TTC549 (cell line): ENCODE results near the gene BACH2.
"Not testable (repeated sequence)": the region's sequence is repeated elsewhere in the genome, so short reads cannot be mapped to it uniquely, and the experiment has no call there.

Source experiments
- FAIRE-seq: peaks from 2 replicates; lab custom pipeline; 2012; peaks lifted over from hg19 to GRCh38; lab: Jason Lieb, UNC

Gene BACH2

DNA sequence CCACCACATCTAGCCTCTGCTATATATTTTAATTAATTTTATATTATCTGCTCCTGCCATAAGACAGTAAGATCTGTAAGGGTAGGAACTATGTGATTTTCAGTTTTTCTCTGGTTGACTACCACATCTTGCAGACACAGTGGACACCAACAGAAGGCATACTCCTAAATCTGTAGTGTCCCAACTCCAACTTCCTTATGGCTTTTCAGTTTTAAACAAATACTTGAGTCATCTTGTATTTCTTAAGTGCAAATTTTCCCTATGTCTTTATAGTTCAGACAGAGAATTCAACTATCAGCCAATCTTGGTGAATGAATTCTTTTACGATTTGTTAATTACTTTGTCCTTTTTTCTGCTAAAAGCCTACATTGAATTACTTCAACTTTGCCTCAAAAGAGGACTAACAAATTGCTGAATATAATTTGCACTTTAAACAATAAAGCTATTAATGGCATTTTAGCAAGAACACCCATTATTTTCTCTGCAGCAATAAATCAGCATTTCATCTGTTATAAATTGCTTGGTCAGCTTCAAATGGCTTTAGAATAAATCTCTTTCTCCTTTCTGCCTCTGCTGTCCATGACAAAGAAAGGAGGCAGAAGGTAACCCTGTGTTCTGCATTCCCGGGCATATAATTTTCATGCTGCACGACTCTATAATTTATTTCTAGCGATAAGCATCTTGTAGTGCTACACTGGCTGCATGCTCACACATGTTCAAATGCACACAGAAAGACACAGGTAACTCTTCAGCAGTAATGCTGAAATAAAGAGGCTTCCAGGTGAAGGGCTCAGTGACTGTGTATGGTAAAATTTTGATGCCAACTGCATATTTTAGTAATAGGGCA, 144.8 kb downstream of the BACH2 start:
- FAIRE-seq = no peak

DNA sequence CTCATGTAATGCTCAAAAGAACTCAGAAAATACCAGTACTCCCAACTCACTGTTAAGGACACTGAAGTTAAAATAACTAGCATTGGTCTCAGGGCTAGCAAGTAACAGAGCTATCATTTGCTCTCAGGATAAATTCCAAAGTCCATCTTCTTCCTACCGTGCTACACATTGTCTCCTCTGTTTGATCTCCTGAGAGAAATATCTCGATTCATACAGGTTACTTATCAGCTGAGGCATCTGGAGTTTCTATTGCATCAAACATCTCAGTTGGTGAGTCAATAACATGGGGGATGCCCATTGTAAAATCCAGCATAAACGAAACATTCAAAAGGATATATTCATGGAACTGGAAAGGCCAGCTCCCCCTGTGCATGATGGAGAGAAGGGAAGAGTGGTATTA, 147.4 kb downstream of the BACH2 start:
- FAIRE-seq = no peak

DNA sequence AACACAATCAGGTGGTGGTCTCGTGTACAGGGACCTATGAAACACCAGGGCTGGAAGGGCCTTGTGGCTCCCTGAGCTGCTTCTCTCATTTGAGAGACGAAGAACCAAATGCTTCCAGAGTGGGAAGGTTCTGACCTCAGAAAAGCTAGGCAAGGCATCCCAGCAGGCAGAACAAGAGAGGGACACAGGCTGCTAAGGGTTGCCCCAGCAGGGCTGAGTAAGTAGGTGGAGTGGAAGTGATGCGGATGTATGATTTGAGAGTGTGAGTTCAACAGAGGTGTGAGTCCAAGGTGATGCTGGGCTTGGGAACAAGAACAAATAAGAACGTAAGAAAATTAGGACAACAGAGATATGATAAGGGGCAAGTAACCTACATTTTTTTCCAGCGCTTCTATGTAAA, 147.8 kb downstream of the BACH2 start:
- FAIRE-seq = no peak

DNA sequence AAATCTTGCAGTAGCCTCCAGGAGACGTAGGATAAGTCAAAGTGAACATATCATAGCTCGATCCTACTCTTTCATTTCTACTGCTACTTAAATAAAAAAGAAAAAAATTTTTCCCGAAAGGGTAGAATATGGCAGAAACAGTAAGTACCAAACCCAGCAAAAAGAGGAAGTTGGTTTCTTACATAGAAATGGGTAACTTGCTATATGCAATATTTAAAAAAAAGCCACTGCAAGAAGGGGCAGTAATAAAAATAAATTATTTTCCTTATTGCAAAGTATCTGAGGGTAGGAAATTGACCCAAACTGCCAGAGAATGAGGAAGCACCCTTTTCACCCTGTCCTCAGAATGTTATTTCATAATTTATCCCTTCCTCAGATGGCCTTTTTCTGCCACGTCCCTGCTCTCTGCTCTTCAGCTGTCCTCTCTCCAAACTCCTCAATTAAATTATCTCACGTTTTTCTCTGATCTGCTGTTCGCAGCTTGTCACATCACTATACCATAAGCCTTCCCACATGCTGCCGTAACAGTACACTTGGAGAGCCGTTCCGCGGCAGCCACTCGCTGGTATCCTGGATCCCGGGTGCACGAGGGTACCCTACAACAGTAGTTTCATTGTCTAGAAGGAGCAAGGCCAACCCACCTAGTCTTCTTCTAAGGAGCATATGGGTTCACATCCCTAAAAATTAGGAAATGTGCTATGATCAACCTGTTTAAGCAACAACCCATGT, 149.6 kb downstream of the BACH2 start:
- FAIRE-seq = no peak

DNA sequence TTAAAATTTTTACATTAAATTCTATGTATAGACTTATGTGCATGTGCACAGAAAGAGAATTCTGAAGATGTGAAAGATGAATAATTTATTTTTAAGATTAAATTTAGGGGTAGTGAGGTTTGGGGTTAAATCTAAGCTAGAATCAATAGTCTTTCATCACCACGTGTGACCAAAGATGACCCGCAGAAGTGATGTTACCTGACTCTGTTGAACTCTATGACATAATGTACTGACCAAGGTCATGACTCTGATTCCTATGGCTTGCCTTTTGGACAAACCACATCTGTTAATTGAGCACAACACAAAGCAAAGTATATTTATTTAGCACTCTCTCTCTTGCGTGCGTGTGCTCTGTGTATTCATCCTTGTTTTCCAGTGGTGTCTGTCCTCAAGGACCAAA, 150.6 kb downstream of the BACH2 start:
- no peak for FAIRE-seq

DNA sequence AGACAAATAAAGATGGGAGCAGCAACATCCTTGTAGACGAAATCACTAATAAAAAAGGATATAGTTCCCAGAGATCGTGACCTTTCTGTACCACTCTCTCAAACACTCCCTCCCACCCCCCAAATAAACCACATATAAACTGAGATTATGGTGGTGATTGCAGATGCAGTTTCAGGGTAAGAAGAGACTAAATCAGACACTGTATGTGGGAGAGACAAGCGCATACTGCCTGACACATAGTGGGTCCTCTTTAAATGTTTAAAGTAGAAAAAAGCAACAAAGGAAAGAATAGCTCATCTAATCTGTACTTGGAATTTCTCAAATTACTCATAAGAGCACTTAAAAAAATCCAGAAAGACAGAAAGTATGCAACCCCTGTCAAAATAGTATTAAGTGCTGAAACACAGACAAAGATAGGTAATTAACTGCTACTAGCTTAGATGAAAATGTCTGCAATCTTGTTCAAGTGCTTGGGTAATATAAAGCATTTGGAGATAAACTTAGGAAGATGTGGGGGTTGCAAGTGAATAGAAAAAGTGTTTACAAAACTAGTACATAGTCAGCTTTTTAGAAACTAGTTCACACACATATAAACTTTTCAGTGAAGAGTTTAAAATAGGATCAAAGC, 151.6 kb downstream of the BACH2 start:
- FAIRE-seq = no peak

DNA sequence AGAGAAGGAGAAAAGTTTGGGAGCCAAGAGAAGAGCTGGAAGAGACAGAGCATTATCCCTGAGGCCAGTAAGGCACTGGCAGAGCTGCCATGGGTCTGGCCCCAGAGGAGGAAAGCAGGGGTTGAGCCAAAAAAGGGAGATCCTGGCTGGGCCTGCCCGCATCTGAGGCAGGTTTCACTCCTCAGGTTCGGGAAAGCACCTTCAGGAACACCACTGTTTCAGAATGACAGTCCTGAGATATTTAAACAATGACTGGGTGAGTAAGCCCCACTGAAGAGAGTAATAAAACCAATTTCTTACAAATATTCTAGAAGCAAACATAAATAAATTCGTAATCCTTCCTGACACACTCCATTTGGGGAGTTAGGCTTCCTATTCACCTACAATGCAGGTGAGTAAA, 152.2 kb downstream of the BACH2 start:
- FAIRE-seq = no peak

DNA sequence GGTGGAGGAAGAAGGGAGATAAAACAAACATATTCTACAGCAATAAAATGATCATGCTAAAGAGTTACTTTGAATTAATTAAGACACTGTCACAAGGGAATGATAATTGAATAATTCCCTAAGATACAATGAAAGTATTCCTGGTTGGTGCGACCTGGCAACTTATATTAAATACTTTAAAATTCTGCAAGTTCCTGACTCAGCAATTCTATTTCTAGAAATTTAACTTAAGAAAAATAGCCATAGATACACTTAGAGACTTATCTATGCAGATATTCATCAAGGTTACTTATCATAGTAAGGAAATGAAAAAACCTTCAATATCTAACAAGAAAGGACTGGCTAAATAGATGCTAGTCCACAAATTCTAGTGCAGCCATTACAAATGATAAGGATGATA, 156.0 kb downstream of the BACH2 start:
- FAIRE-seq = no peak

DNA sequence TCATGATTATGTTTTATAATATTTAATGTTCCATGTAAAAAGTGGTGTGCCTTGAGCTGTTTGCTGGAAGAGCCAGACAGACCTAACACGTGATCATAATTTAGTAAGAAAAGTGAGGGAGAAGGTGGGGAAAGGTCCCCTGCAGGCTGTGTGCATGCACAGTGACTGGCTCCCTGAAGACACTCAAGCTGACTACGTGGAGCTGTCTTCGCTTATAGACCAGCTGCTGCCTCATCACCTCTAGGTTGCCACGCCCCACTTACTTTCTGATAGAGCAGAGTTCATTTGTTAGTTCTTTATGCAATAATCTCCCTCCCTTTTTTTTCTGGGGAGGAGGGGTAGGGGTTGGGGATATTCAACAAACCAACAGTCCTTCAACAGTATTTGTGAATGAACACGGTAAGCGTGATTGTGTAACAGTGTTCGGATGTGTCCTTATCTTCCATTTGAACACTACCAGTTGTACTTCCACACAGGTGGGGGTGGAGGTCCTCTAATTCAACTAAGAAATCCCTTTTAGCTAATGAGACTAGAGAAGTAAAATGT, 157.3 kb downstream of the BACH2 start:
- FAIRE-seq = no peak

DNA sequence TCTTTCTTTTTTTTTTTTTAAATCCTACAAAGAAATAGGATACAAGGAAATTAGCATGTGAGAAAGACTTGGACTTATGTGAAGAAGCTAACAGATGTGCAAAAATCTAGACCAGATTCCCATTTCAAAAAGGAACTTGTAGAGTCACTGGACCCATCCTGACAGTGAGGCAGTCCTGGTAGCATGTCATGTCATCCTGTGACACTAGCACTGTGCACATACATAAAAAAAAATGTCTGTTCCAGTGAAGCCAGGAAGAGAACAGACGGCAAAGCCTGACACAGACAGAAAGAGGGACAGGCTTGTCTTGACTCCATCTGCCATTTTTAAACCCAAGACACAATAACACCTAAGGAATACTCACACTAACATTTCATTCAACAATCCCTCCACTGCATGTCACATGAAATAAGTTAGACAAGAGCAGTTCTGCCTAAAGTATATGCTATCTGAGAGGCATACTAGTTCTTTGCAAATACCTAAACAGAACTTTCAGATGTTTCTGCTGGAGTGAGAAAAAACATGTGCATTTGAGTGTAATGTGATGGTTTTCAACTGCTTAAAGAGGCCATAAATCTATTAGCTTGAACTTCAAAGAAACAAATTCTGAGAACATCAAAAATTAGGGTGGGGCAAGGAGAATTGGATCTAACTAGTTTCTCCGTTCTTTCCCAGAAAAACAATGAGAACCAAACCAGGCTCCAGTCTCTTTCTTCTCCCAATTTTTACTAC, 159.6 kb downstream of the BACH2 start:
- no peak for FAIRE-seq

DNA sequence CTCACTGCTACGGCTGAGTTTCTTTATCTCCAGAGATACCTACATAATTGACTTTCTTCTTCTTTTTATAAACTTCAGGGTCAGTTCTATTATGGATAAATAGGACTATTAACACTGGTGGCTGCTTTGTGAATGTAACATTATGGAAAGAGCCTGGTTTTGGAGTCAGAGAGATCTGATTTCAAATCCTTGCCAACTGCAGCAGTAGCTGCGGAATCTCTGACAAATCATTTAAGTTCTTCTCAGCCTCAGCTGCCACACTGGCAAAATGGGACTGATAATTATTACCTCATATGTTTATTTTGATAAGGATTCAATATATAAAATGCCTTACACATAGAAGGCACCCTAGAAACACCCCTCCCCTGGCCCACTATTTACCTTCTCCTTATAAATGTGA, 160.5 kb downstream of the BACH2 start:
- FAIRE-seq = no peak

DNA sequence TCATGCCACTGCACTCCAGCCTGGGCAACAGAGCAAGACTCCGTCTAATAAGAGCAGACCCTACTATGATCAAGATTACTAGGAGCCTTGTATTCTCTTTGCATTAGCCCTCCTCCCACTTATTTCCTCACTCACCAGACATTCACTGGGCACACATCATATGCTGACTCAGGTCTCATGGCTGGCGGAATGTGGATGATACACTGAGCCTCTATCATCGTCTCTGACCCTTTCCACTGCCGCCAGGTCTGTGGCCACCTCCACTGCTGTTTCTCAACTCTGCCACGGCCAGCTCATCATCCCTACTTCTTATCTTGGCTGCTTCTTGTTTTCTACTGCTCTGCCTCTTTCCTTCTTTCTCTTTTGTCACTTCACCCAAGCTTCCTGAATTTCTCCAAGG, 161.0 kb downstream of the BACH2 start:
- FAIRE-seq = no peak

DNA sequence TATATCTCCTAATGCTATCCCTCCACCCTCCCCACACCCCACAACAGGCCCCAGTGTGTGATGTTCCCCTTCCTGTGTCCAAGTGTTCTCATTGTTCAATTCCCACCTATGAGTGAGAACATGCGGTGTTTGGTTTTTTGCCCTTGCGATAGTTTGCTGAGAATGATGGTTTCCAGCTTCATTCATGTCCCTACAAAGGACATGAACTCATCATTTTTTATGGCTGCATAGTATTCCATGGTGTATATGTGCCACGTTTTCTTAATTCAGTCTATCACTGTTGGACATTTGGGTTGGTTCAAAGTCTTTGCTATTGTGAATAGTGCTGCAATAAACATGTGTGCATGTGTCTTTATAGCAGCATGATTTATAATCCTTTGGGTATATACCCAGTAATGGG, 163.0 kb downstream of the BACH2 start:
- FAIRE-seq = not testable (repeated sequence)

DNA sequence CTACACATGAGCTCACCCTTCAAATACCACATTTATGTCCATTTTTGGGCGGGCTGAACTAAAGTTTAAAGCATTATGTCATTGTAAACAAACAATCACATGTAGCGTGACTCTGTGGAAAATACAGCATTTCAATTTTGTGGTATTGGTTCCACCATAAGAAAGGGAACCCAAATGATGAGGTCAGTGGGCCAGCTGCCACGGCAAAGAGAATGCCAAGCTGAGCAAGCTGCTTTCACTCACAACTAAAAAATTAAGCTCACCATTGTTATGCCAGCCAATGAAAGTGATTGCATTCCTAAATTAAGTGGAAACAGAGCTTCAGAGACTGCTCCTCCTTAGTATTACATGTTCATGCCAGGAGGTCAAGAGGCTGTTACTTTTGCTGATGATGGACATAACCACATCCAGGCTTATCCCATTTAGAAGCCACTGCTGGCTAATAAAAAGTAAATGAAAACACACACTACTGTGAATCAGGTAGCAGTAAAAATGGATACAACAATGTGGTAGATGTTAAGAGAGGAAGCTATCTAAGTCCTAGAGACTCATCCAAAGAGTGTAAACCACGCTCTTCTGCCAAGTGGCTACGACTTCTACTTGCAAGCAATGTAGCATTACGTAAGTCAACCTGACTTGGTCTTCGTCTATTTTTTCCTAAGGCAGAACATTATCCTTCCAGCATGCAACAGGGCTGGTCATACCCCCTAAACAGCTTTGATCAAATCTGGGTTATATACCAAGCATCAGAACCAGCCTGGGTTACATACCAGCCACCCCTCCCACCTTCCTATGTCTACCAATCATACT, 164.8 kb downstream of the BACH2 start:
- FAIRE-seq = no peak

DNA sequence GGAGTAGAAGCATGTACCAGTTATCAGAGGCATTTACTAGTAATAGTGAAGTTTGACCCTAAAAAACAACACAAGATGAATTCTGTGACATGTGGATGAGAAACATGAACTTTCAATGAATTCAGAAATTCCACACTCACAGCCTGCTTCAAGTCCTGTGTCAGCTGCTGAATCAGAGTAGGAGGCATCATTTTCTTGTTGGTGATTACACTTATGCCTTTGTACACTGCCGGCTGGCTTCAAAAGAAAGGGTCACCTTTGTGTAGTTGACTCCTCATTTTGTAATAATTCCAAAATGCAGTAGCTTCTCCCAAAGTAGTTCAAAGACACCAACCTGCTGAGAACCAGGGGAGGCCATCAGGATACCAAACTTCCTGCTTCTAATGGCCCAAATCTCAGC, 165.5 kb downstream of the BACH2 start:
- FAIRE-seq = no peak

DNA sequence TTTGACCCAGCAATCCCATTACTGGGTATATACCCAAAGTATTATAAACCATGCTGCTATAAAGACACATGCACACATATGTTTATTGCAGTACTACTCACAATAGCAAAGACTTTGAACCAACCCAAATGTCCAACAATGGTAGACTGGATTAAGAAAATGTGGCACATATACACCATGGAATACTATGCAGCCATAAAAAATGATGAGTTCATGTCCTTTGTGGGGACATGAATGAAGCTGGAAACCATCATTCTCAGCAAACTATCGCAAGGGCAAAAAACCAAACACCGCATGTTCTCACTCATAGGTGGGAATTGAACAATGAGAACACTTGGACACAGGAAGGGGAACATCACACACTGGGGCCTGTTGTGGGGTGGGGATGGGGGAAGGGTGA, 168.0 kb downstream of the BACH2 start:
- not testable (repeated sequence) for FAIRE-seq

DNA sequence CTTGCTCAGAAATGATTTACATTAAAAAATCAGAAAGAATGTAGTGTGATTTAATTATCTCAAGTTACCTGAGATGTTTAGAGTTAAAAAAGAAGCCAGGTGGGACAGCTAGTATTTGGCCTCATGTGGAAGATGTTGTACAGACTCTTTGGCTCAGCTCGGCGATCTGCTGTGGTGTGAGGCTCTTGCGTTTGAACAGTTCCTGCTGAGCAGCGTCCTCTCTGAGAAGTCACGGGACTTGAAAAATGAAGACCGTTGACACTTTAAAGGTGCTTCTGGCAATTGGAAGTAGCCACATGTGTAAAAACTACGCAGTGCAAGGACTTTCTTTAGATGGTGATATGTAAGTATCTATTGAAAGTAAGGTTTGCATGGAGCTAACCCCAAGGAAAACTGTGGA, 169.0 kb downstream of the BACH2 start:
- no peak for FAIRE-seq

DNA sequence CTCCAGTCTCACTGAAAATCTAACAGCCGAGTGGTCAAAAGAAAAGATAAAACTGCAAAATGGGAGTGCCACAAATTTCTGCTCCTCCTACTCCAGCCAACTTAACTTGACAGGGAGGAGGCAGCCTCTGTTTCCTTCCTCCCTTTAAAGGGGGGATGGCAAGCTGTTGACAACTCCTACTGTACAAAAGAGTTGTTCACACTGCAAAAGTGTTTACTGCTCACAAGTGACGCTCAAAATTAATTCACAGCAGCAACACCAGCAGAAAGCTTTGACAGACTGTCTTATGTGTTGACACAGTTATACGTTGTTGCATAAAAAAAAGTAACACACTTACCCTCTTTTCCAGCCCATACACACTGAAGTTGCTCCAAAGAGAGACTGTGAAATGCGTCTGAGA, 169.8 kb downstream of the BACH2 start:
- no peak for FAIRE-seq

DNA sequence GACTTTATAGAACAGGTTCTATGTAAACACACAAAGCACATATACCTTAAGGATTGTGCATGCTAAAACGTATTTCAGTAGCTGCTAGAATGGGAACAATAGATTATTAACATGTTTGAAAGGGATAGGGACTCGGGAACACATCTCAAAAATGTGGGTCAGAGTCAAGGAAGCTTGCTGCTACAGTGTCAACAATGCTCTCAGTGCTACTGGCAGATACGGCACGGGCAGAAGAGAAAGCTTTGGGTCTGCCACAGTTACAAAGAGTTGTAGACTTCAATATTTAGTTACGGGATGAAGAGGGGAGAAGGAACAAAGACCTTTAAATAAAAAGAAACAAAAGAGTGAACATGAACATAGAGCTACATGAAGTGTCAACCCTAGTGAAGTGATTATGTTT, 170.5 kb downstream of the BACH2 start:
- FAIRE-seq = no peak

DNA sequence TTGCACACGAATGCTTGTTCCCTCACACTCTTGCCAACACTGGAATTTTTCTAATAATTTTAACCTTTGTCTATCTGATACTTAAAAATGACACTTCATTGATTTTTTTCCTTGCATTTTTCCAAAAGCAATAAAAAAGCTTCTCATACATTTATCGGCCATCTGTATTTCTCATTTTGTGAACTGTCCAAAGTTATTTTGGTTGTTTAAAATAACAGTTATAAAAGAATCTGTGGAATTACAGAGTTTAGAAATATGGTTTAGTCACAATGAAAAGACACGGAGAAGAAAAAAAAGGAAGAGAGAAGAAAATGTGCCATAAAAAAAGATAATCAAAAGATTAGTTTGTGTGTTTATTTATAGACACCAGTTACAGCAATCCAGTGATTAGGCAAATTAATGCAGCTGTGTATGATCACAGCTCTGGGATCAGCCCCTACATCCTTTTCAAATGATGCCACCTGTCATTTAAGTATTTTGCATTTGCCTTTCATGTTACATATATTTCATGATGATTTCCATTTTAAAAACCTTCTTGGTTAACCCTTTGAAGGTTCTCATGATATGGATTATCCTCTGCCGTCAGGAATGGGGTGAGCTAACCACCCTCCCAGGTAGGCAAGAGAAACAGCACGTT, 171.7 kb downstream of the BACH2 start:
- FAIRE-seq = no peak

DNA sequence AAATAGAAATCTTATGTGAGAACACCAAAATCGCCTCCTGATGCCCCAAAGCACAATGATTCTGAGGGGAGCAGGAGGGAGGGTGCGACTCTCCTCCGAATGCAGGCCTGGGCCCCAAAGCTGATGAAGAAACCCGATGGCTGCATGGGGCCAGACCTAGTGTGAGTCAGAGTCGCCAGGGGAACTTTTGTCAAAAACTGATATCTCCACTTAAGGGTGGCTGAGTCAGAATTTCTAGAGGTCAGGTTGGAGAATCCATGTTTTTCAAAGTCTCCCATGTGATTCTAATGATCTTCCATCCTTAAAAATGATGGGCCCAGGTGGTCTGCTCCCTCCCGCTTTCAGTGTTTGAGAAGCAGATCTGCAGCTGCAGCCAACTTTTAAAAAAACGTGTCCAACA, 172.8 kb downstream of the BACH2 start:
- FAIRE-seq = no peak
